K562 (cell line): ENCODE results near the gene ZNF318. TPM values are rescaled to one million over a fixed set of nuclear protein-coding genes. Genes with fewer than 3 reads are reported as not detected.

Source experiments
- MAFG ChIP-seq: fragments of 450-650 bp; conservative IDR thresholded peaks from 2 replicates; pipeline ENCODE4 v1.6.1; 2016; ENCODE audit warnings: missing genetic modification characterization, missing compliant biosample characterization
- MIER1 ChIP-seq: fragments of 450-650 bp; IDR thresholded peaks from 2 replicates; pipeline ENCODE4 v1.6.1; 2016; ENCODE audit warnings: antibody characterized with exemption, mild to moderate bottlenecking, low read depth
- NEUROD1 ChIP-seq: fragments of 150-350 bp; IDR thresholded peaks from 2 replicates; pipeline ENCODE4 v1.6.1; 2014; ENCODE audit warnings: borderline replicate concordance, low read length, low read depth; ENCODE audit not compliant: partially characterized antibody
- PHF21A ChIP-seq: fragments of 450-650 bp; IDR thresholded peaks from 2 replicates; pipeline ENCODE4 v1.6.1; 2017; ENCODE audit warnings: low read depth, borderline replicate concordance
- PPARD ChIP-seq: fragments of 250-450 bp; sonication (Bioruptor Pico); IDR thresholded peaks from 2 replicates; pipeline ENCODE4 v1.8.0; 2022; ENCODE audit warnings: inconsistent platforms, mild to moderate bottlenecking, moderate library complexity
- PTRF ChIP-seq: fragments of 450-650 bp; IDR thresholded peaks from 2 replicates; pipeline ENCODE4 v1.6.1; 2016; ENCODE audit warnings: mild to moderate bottlenecking, missing genetic modification characterization, missing compliant biosample characterization
- REST ChIP-seq, 2 experiments: fragments of 450-650 bp; formaldehyde crosslinking in 1 of 2; IDR thresholded peaks; 2 replicates each; pipeline versions ENCODE4 v1.4.0 to v1.6.1; 2014 to 2020; ENCODE audit warnings: mild to moderate bottlenecking in 2 of 2, borderline replicate concordance in 1 of 2, low read depth in 1 of 2
- SMC3 ChIP-seq: conservative IDR thresholded peaks from 2 replicates; pipeline ENCODE4 v1.6.1; 2011; ENCODE audit warnings: low read depth, low read length, improper control_type of control experiment; ENCODE audit not compliant: insufficient read depth
- THAP7 ChIP-seq: fragments of 250-450 bp; sonication (Bioruptor Pico); IDR thresholded peaks from 2 replicates; pipeline ENCODE4 v1.5.0; 2021
- ZNF23 ChIP-seq: fragments of 250-450 bp; sonication (Bioruptor Pico); IDR thresholded peaks from 2 replicates; pipeline ENCODE4 v1.4.0; 2020; ENCODE audit warnings: mild to moderate bottlenecking
- polyA plus RNA-seq, 8 experiments: library from polyadenylated mRNA; depleted of rRNA in 4 of 8; stranded (reverse) in 5 of 8; unstranded in 3 of 8; fragments of >200 nt; fragmentation: Nextera tagmentation in 2 of 8; fragmentation: Illumina TruSeq in 1 of 8; extraction: Ambion mirVana in 2 of 8; extraction: Trizol in 1 of 8; gene quantifications; 2 replicates each; pipeline versions ENCODE4 v1.2.1 to v1.2.3, GENCODE V29; 2011 to 2014; ENCODE audit warnings: inconsistent platforms in 1 of 8, missing spikeins in 1 of 8
- total RNA-seq, 7 experiments: library from RNA; depleted of rRNA in 6 of 7; stranded (reverse); fragments of >200 nt in 6 of 7; fragmentation: Illumina TruSeq in 2 of 7; extraction: Trizol in 2 of 7; gene quantifications; 2 replicates each; pipeline versions ENCODE4 v1.2.1 to v1.2.3, GENCODE V29; 2011 to 2021; ENCODE audit warnings: low replicate concordance in 1 of 7
- TF ChIP-seq, protein P1 (sequence below): sonication (generic); IDR thresholded peaks from 2 replicates; pipeline ENCODE4 v1.6.1; 2016
- TF ChIP-seq, protein P2 (sequence below): fragments of 450-650 bp; IDR thresholded peaks from 2 replicates; pipeline ENCODE4 v1.6.1; 2017; ENCODE audit warnings: mild to moderate bottlenecking, moderate library complexity
- TF ChIP-seq, protein P3 (sequence below): fragments of 250-450 bp; sonication (Bioruptor Pico); IDR thresholded peaks from 2 replicates; pipeline ENCODE4 v1.4.0; 2020; ENCODE audit warnings: mild to moderate bottlenecking, moderate library complexity

Gene ZNF318
- total and polyA plus RNA-seq, 9 of the 15 experiments (the other 6 are each of a cell fraction or from before 2014, with no cell fraction given): 3.2 to 19.0 (median 9.2) TPM

GRCh38 chr6:43391440-43392031 lies 22.1 kb upstream of the ZNF318 start (continued):
- TF ChIP-seq REST (IDR thresholded peaks at IDR 0.05; ENCODE audit: borderline replicate concordance): no peak
- TF ChIP-seq REST (CRISPR knock-in tag; IDR thresholded peaks at IDR 0.05; ENCODE audit: low read depth): no peak
- no peak for TF ChIP-seq SMC3
- TF ChIP-seq PTRF (tag): no peak
- TF ChIP-seq PHF21A: no peak
- no peak for TF ChIP-seq MAFG (tag)
- TF ChIP-seq, protein P1, sequence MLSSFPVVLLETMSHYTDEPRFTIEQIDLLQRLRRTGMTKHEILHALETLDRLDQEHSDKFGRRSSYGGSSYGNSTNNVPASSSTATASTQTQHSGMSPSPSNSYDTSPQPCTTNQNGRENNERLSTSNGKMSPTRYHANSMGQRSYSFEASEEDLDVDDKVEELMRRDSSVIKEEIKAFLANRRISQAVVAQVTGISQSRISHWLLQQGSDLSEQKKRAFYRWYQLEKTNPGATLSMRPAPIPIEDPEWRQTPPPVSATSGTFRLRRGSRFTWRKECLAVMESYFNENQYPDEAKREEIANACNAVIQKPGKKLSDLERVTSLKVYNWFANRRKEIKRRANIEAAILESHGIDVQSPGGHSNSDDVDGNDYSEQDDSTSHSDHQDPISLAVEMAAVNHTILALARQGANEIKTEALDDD: no peak
- TF ChIP-seq, protein P2, sequence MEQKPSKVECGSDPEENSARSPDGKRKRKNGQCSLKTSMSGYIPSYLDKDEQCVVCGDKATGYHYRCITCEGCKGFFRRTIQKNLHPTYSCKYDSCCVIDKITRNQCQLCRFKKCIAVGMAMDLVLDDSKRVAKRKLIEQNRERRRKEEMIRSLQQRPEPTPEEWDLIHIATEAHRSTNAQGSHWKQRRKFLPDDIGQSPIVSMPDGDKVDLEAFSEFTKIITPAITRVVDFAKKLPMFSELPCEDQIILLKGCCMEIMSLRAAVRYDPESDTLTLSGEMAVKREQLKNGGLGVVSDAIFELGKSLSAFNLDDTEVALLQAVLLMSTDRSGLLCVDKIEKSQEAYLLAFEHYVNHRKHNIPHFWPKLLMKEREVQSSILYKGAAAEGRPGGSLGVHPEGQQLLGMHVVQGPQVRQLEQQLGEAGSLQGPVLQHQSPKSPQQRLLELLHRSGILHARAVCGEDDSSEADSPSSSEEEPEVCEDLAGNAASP: no peak
- TF ChIP-seq MIER1: no peak
- TF ChIP-seq THAP7 (CRISPR knock-in tag): no peak
- no peak for TF ChIP-seq PPARD (CRISPR knock-in tag)
- TF ChIP-seq, protein P3, sequence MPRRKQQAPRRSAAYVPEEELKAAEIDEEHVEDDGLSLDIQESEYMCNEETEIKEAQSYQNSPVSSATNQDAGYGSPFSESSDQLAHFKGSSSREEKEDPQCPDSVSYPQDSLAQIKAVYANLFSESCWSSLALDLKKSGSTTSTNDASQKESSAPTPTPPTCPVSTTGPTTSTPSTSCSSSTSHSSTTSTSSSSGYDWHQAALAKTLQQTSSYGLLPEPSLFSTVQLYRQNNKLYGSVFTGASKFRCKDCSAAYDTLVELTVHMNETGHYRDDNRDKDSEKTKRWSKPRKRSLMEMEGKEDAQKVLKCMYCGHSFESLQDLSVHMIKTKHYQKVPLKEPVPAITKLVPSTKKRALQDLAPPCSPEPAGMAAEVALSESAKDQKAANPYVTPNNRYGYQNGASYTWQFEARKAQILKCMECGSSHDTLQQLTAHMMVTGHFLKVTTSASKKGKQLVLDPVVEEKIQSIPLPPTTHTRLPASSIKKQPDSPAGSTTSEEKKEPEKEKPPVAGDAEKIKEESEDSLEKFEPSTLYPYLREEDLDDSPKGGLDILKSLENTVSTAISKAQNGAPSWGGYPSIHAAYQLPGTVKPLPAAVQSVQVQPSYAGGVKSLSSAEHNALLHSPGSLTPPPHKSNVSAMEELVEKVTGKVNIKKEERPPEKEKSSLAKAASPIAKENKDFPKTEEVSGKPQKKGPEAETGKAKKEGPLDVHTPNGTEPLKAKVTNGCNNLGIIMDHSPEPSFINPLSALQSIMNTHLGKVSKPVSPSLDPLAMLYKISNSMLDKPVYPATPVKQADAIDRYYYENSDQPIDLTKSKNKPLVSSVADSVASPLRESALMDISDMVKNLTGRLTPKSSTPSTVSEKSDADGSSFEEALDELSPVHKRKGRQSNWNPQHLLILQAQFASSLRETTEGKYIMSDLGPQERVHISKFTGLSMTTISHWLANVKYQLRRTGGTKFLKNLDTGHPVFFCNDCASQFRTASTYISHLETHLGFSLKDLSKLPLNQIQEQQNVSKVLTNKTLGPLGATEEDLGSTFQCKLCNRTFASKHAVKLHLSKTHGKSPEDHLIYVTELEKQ (CRISPR knock-in tag): no peak
- TF ChIP-seq ZNF23 (CRISPR knock-in tag): no peak
- TF ChIP-seq NEUROD1: no peak
